Colonic mucosa (tissue), 4 donors: ENCODE results near the gene ZSCAN29. TPM values are rescaled to one million over a fixed set of nuclear protein-coding genes. Genes with fewer than 3 reads are reported as not detected.

Source experiments
- DNase-seq: peaks from one replicate; pipeline ENCODE4 v3.0.0-alpha.2; 2020
- H3K27ac ChIP-seq: fragments of 200-600 bp; one replicate; pipeline ENCODE4 v1.8.0; 2021
- H3K27me3 ChIP-seq: fragments of 200-600 bp; one replicate; pipeline ENCODE4 v1.8.0; 2021
- H3K36me3 ChIP-seq: fragments of 200-600 bp; one replicate; pipeline ENCODE4 v1.8.0; 2021
- H3K4me1 ChIP-seq: fragments of 200-600 bp; one replicate; pipeline ENCODE4 v1.8.0; 2021; ENCODE audit warnings: mild to moderate bottlenecking
- H3K4me3 ChIP-seq: fragments of 200-600 bp; one replicate; pipeline ENCODE4 v1.8.0; 2021
- H3K9ac ChIP-seq, 2 donors: one replicate each; pipeline ENCODE4 v1.7.0; 2013; ENCODE audit warnings: control low read depth in 2 of 2, low read depth in 2 of 2, low read length in 2 of 2
- H3K9me3 ChIP-seq: fragments of 200-600 bp; one replicate; pipeline ENCODE4 v1.8.0; 2021
- intact Hi-C: fragments of 100-400 bp; cut with DNase I; formaldehyde crosslinking; loops from one replicate; pipeline ENCODE4 v1.14.1; 2022
- total RNA-seq, 2 donors: library from RNA; stranded (reverse); fragmentation: NEBNext Ultra II Directional in 1 of 2; extraction: Animal tissue kit (Norgen Biotek cat#: 25700) in 1 of 2; gene quantifications; one replicate each; pipeline ENCODE4 v1.2.1, GENCODE V29; 2021
- TF ChIP-seq, protein P1 (sequence below): fragments of 200-600 bp; IDR thresholded peaks from one replicate; pipeline ENCODE4 v1.8.0; 2022; ENCODE audit warnings: antibody characterized with exemption, mild to moderate bottlenecking
- donor health status: healthy.
- donor health status: DM: no; HTN: no; CAD: no.
- donor health status: DM: no; HTN: no; CAD: no.

The ZSCAN29 gene
- total RNA-seq, 2 donors from 2014 or later, result 26.2 to 26.6 TPM

DNA sequence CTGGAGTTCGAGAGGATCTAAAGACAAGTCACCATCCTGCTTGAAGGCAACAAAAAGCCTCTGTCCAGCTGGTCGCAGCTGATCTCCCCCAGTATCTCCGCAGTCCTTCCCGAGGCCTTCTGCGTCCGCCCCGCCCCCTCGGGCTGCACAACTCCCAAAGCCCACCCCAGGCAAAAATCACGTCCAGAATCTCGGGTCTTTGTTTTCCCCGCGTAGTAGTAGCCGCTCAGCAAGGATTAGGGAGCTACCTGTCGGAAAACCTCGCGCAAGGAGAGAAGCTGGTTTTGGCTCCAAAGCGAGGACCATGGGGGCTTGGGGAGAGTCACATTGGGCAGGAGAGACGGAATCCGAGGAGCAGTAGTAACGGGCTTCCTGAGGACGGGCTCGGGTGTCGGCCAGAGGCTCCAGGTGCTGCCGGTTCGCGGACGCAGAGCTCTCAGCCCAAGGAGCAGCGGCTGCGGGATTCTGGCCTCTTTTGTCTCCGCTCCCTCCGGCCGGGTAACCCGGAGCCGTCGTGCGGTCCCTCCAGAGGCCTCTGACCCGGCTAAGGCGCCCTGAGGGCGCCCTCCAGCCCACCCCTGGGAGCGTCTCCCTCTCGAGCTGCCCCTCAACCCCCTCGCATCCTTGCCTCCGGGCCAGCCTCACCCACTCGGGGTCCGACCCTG lies 401 bp downstream of the ZSCAN29 start:
- peaks cover 7% of the 10 kb centered on the region for H3K4me1 ChIP-seq
- H3K27me3 ChIP-seq, result no peaks in the 10 kb centered on the region
- H3K36me3 ChIP-seq, result no peaks in the 10 kb centered on the region
- intact Hi-C loops, result no loop called here
- TF ChIP-seq, protein P1, sequence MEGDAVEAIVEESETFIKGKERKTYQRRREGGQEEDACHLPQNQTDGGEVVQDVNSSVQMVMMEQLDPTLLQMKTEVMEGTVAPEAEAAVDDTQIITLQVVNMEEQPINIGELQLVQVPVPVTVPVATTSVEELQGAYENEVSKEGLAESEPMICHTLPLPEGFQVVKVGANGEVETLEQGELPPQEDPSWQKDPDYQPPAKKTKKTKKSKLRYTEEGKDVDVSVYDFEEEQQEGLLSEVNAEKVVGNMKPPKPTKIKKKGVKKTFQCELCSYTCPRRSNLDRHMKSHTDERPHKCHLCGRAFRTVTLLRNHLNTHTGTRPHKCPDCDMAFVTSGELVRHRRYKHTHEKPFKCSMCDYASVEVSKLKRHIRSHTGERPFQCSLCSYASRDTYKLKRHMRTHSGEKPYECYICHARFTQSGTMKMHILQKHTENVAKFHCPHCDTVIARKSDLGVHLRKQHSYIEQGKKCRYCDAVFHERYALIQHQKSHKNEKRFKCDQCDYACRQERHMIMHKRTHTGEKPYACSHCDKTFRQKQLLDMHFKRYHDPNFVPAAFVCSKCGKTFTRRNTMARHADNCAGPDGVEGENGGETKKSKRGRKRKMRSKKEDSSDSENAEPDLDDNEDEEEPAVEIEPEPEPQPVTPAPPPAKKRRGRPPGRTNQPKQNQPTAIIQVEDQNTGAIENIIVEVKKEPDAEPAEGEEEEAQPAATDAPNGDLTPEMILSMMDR, result no peak
- H3K27ac ChIP-seq, result peak overlapping the region; percentile 26
- peak overlapping the region; percentile 85 to 98 for H3K9ac ChIP-seq
- peak overlapping the region; percentile 97 for H3K4me3 ChIP-seq
- H3K9me3 ChIP-seq, result no peaks in the 10 kb centered on the region
- peak; percentile 30 for DNase-seq

DNA sequence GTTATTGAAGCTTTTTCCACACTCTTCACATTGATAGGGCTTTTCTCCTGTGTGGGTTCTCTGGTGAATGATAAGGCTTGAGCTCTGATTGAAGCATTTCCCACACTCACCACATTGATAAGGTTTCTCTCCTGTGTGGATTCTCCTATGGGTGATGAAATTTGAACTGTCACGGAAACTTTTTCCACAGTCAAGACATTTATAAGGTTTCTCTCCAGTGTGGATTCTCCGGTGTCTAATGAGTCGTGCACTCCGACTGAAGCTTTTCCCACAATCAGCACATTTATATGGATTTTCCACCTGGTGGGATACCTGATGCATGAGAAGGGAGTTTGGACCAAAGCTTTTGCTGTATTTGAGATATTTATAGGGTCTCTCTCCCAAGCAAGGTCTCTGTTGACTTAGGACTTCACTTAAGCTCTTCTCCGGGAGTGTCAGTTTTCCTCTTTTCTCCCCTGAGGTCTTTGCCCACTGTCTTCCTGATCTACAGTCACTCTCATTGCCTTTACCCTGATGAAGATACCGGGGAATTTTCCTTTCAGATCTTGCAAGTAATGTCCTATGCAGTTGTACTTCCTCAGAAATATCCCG lies 9.4 kb downstream of the ZSCAN29 start:
- Histone ChIP-seq H3K27me3 (no peaks in the 10 kb centered on the region), H3K27ac (no peak overlapping the region), H3K4me1 (no peaks in the 10 kb centered on the region), H3K9ac (no peak overlapping the region), H3K4me3 (no peak overlapping the region), H3K9me3 (peaks cover 16% of the 10 kb centered on the region), H3K36me3 (peaks cover 19% of the 10 kb centered on the region)
- no peak for DNase-seq
- TF ChIP-seq, protein P1, result no peak
- intact Hi-C loops, result no loop called here

DNA sequence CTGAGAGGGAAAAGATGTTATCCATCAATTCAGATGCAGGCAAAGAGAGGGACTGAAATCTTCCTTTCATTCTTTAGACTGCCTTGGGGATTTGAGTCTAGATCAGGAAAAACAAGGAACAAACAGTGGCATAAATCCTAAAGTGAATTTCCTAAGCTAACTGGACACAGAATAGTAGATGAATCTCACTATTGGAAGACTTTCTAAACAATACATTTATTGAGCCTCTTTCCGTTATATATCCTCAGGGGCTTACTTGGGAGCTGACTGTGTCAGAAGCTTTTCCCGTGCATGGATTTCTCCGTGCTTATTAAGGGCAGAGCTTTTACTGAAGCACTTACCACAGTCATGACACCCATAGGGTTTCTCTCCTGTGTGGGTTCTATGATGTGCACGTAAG lies 10.0 kb downstream of the ZSCAN29 start:
- TF ChIP-seq, protein P1, result no peak
- Histone ChIP-seq H3K9me3 (peaks cover 16% of the 10 kb centered on the region), H3K9ac (no peak overlapping the region), H3K27me3 (no peaks in the 10 kb centered on the region), H3K4me3 (no peak overlapping the region), H3K27ac (no peak overlapping the region), H3K4me1 (no peaks in the 10 kb centered on the region), H3K36me3 (peaks cover 19% of the 10 kb centered on the region)
- intact Hi-C loops, result no loop called here
- no peak for DNase-seq

DNA sequence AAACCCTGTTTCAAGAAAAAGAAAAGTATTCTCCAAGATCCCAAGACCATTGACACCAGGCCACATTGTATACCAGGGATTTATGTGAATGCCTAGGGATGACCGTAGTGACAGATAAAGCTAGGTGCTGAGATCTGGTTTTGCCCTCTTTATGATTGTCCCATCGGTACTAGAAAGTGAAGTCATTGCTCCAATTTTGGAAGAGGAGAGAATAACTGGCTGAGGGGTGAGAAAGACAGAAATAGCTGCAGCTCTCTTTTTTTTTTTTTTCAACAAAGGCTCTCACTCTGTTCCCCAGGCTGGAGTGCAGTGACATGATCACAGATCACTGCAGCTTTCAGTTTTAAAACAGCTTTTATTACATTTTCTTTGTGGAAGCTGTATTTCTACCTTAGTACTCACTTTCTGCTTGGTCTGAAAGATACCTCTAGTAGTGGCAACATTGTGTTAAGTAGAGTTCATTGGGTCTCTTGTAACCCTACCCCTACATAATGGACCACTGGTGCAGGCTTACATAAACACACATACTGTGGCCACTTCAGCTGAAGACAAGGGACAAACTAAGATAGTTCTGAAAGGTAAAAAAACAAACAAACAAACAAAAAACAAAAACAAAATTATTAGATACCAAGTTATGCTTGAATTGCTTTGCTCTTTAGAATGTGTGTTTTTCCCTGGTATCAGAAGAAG lies 18.0 kb downstream of the ZSCAN29 start:
- Histone ChIP-seq H3K27me3 (no peaks in the 10 kb centered on the region), H3K4me1 (no peaks in the 10 kb centered on the region), H3K36me3 (no peaks in the 10 kb centered on the region), H3K9me3 (no peaks in the 10 kb centered on the region), H3K27ac (no peak overlapping the region), H3K4me3 (no peak overlapping the region), H3K9ac (no peak overlapping the region)
- no peak for DNase-seq
- intact Hi-C loops, result no loop called here
- TF ChIP-seq, protein P1, result no peak

DNA sequence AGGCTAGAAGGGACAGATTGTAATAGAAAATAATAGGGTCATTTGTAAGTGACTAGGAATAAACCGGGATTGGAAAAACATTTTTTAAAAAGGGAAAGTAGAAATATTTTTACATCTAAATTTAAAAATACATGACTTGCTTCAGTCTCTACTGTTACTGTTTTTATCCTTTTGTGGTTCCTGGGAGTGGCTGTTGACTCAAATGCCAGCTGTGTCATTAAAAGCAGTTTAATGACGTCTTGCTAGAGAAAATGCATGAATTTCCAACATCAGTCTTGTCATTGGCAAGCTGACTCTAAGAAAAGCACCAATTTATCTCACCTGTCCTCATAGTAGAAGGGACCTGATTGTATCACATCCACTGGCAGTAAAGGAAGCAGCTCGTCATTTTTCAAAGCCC lies 23.7 kb downstream of the ZSCAN29 start:
- TF ChIP-seq, protein P1, result no peak
- Histone ChIP-seq H3K36me3 (no peaks in the 10 kb centered on the region), H3K9ac (no peak overlapping the region), H3K4me1 (no peaks in the 10 kb centered on the region), H3K9me3 (no peaks in the 10 kb centered on the region), H3K4me3 (no peak overlapping the region), H3K27me3 (no peaks in the 10 kb centered on the region), H3K27ac (no peak overlapping the region)
- DNase-seq, result no peak
- intact Hi-C loops, result no loop called here
